HUES48 (cell line): ENCODE results near the gene NACA2.
"Not testable (repeated sequence)": the region's sequence is repeated elsewhere in the genome, so short reads cannot be mapped to it uniquely, and the experiment has no call there.

Source experiments
- H3K27ac ChIP-seq: one replicate; pipeline ENCODE4 v1.7.0; 2013; ENCODE audit warnings: low read depth, low read length, inconsistent platforms
- H3K27me3 ChIP-seq: 2 replicates; pipeline ENCODE4 v1.6.1; 2013; ENCODE audit warnings: mild to moderate bottlenecking, low read length; ENCODE audit not compliant: control insufficient read depth, insufficient read depth
- H3K36me3 ChIP-seq: 2 replicates; pipeline ENCODE4 v1.6.1; 2013; ENCODE audit warnings: low read length; ENCODE audit not compliant: control insufficient read depth, insufficient read depth
- H3K4me1 ChIP-seq: 2 replicates; pipeline ENCODE4 v1.6.1; 2013; ENCODE audit warnings: mild to moderate bottlenecking, low read length; ENCODE audit not compliant: control insufficient read depth, insufficient read depth
- H3K4me3 ChIP-seq: 2 replicates; pipeline ENCODE4 v1.5.1; 2013; ENCODE audit warnings: mild to moderate bottlenecking, low read depth, low read length
- H3K9ac ChIP-seq: 2 replicates; pipeline ENCODE4 v1.6.1; 2013; ENCODE audit warnings: mild to moderate bottlenecking, low read depth, low read length, moderate library complexity
- H3K9me3 ChIP-seq: 2 replicates; pipeline ENCODE4 v1.6.1; 2013; ENCODE audit warnings: low read length; ENCODE audit not compliant: control insufficient read depth, insufficient read depth

NACA2 gene

DNA sequence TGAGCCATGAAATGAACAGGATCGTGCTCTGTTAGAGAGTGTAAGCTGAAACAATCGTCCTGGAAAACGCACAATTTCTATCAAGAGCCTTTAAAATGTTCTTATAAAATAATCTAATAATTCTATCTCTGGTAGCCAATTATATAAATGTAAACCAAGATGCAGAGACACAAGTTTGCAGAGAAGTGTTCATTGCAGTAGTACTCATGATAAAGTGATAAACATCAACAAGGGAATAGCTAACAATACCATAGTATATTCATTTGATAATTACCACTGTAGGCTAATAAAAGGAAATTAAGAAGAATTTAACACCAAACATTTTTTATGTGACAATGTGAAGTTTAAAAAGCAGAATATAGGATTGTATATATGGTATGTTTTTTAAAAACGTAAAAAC lies 12.4 kb downstream of the NACA2 start:
- no peak overlapping the region for H3K9ac ChIP-seq
- H3K4me1 ChIP-seq = no peaks in the 10 kb centered on the region
- H3K27me3 ChIP-seq = no peaks in the 10 kb centered on the region
- H3K27ac ChIP-seq = no peak overlapping the region
- no peak overlapping the region for H3K4me3 ChIP-seq
- no peaks in the 10 kb centered on the region for H3K36me3 ChIP-seq
- no peaks in the 10 kb centered on the region for H3K9me3 ChIP-seq

DNA sequence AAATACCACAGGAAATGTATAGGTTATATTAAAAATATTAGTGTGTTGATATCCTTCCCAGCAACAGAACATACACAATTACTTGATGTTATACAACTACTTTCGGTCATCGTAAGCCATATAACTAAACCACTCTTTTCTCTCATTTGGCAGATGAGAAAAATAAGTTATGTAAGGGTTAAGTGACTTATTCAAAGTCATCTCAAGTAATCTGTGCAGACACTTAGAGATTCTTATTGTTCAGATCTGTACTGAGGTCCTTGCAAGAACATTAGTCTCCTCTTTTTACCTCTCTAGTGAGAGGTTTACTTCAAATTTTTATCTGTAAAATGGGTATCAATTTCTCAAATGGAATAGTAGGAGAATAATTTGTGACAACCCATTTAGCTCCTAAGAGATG lies 15.0 kb downstream of the NACA2 start:
- Histone ChIP-seq H3K27ac (no peak overlapping the region), H3K36me3 (no peaks in the 10 kb centered on the region), H3K27me3 (no peaks in the 10 kb centered on the region), H3K4me3 (no peak overlapping the region), H3K9ac (no peak overlapping the region), H3K4me1 (no peaks in the 10 kb centered on the region), H3K9me3 (peaks cover 5% of the 10 kb centered on the region)

GRCh38 chr17:61575352-61575975 lies 15.6 kb downstream of the NACA2 start:
- Histone ChIP-seq H3K4me3 (no peak overlapping the region), H3K27ac (no peak overlapping the region), H3K9ac (no peak overlapping the region), H3K4me1 (no peaks in the 10 kb centered on the region), H3K36me3 (no peaks in the 10 kb centered on the region), H3K9me3 (peaks cover 10% of the 10 kb centered on the region), H3K27me3 (no peaks in the 10 kb centered on the region)

- Histone ChIP-seq H3K27me3 (no peaks in the 10 kb centered on the region), H3K9ac (no peak overlapping the region), H3K27ac (no peak overlapping the region), H3K4me3 (no peak overlapping the region), H3K36me3 (no peaks in the 10 kb centered on the region), H3K9me3 (peaks cover 10% of the 10 kb centered on the region), H3K4me1 (no peaks in the 10 kb centered on the region)
Observed at GRCh38 chr17:61574542-61575351, 16.3 kb downstream of the NACA2 start.

GRCh38 chr17:61572547-61572946 lies 18.5 kb downstream of the NACA2 start:
- not testable (repeated sequence) for H3K9ac ChIP-seq, H3K9me3 ChIP-seq, H3K27me3 ChIP-seq, H3K4me1 ChIP-seq, H3K4me3 ChIP-seq, H3K27ac ChIP-seq, H3K36me3 ChIP-seq

GRCh38 chr17:61571624-61572023 lies 19.4 kb downstream of the NACA2 start:
- Histone ChIP-seq H3K27ac (no peak overlapping the region), H3K9me3 (peaks cover 10% of the 10 kb centered on the region), H3K36me3 (no peaks in the 10 kb centered on the region), H3K4me3 (no peak overlapping the region), H3K27me3 (no peaks in the 10 kb centered on the region), H3K9ac (no peak overlapping the region), H3K4me1 (no peaks in the 10 kb centered on the region)

DNA sequence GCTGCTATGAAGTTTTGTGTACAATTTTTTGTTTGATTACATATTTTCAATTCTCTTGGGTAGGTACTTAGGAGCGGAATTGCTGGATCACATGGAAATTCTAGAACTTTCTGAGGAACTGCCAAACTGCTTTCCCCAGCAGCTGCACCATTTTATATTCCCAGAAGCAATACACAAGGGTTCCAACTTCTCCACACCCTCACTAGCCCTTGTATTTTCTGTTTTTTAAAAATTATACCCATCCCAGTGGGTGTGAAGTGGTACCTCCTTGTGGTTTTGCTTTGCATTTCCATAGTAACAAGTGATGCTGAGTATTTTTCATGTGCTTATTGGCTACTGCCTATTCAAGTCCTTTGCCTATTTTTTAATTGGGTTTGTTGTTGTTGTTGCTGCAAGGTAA lies 20.9 kb downstream of the NACA2 start:
- Histone ChIP-seq H3K4me3 (no peak overlapping the region), H3K4me1 (no peaks in the 10 kb centered on the region), H3K27me3 (no peaks in the 10 kb centered on the region), H3K9me3 (peaks cover 10% of the 10 kb centered on the region), H3K27ac (no peak overlapping the region), H3K36me3 (no peaks in the 10 kb centered on the region), H3K9ac (no peak overlapping the region)

DNA sequence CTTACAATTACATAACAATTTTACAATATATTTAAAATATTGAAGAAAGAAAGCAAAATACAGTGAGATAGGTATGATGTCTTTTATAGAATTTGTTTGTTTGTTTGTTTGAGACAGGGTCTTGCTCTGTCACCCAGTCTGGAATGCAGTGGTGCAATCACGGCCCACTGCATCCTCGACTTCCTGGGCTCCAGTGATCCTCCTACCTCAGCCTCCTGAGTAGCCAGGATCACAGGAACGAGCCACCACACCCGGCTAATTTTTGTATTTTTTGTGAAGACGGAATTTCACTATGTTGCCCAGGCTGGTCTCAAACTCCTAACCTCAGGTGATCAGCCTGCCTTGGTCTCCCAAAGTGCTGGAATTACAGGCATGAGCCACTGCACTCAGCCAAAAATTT lies 21.5 kb downstream of the NACA2 start:
- not testable (repeated sequence) for H3K36me3 ChIP-seq, H3K4me1 ChIP-seq, H3K4me3 ChIP-seq, H3K9me3 ChIP-seq, H3K9ac ChIP-seq, H3K27me3 ChIP-seq, H3K27ac ChIP-seq

- no peak overlapping the region for H3K4me3 ChIP-seq
- no peak overlapping the region for H3K9ac ChIP-seq
- no peaks in the 10 kb centered on the region for H3K36me3 ChIP-seq
- H3K9me3 ChIP-seq = peaks cover 10% of the 10 kb centered on the region
- H3K27me3 ChIP-seq = no peaks in the 10 kb centered on the region
- H3K4me1 ChIP-seq = no peaks in the 10 kb centered on the region
- no peak overlapping the region for H3K27ac ChIP-seq
Observed at GRCh38 chr17:61568219-61569072, 22.6 kb downstream of the NACA2 start.

DNA sequence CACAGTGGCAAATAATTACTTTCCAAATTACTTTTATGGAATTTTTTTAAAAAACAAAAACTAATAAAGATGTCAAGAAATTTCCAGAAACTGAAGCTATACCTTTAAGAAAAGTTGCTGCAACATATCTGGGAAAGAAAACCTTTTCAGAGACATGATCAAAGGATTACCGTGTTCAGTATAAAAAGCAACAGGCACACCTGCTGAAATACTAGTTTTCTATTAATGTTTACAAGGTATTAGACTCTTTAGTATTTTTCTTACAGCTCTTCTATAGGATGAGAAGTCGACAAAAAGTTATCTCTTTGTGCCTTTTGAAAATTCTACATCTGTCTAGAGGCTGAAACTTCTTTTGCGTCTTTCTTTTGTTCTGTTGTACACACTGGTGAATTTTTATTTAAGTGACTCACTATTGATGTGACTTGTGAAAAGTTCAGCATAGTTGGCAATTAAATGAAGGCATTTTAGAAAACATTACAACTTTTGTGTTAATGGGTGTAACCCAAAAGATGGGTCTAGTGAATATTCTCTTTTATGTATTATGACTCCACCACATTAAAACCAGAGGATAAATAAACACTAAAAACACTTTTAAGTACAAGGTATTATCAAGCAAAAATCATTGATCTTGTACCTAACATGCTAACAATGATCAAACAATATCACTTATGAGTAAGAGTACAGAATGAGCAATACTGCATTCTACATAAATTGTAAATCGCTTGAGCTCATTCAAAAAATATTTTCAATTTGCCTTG lies 23.8 kb downstream of the NACA2 start:
- Histone ChIP-seq H3K27me3 (no peaks in the 10 kb centered on the region), H3K4me3 (no peak overlapping the region), H3K9ac (no peak overlapping the region), H3K36me3 (no peaks in the 10 kb centered on the region), H3K27ac (no peak overlapping the region), H3K4me1 (no peaks in the 10 kb centered on the region), H3K9me3 (peaks cover 10% of the 10 kb centered on the region)
